K562 (cell line): Measurements from ENCODE around the gene PHB1. TPM values are rescaled to one million over a fixed set of nuclear protein-coding genes. Genes with fewer than 3 reads are reported as not detected.

Experiments
- CBX2 ChIP-seq: fragments of 200-600 bp; sonication (generic); IDR thresholded peaks from one replicate; pipeline ENCODE4 v1.6.1; 2012; ENCODE audit warnings: mild to moderate bottlenecking, low read length, inconsistent platforms; ENCODE audit not compliant: insufficient read depth, poor library complexity, severe bottlenecking
- KAT8 ChIP-seq: fragments of 450-650 bp; IDR thresholded peaks from 2 replicates; pipeline ENCODE4 v1.6.1; 2016; ENCODE audit warnings: low read depth, mild to moderate bottlenecking
- KDM1A ChIP-seq, 2 experiments: fragments of 450-650 bp; IDR thresholded peaks; 2 replicates each; pipeline ENCODE4 v1.6.1; 2016; ENCODE audit warnings: mild to moderate bottlenecking in 2 of 2
- MAFK ChIP-seq: IDR thresholded peaks from 2 replicates; pipeline ENCODE4 v1.6.1; 2011; ENCODE audit warnings: low read length, improper control_type of control experiment
- MEF2D ChIP-seq: conservative IDR thresholded peaks from 2 replicates; pipeline ENCODE4 v1.6.1; 2016; ENCODE audit warnings: low read depth, missing genetic modification characterization, missing compliant biosample characterization
- NR2C1 ChIP-seq, 2 experiments: fragments of 450-650 bp; IDR thresholded peaks; 2 replicates each; pipeline ENCODE4 v1.6.1; 2017; ENCODE audit warnings: mild to moderate bottlenecking in 2 of 2, antibody characterized with exemption in 1 of 2, inconsistent platforms in 1 of 2, missing compliant biosample characterization in 1 of 2, missing genetic modification characterization in 1 of 2
- TARDBP ChIP-seq: fragments of 450-650 bp; IDR thresholded peaks from 2 replicates; pipeline ENCODE4 v1.6.1; 2016
- ZNF253 ChIP-seq: fragments of 250-450 bp; sonication (Bioruptor Pico); conservative IDR thresholded peaks from 2 replicates; pipeline ENCODE4 v1.6.1; 2021; ENCODE audit warnings: mild to moderate bottlenecking
- polyA plus RNA-seq, 8 experiments: library from polyadenylated mRNA; depleted of rRNA in 4 of 8; stranded (reverse) in 5 of 8; unstranded in 3 of 8; fragments of >200 nt; fragmentation: Nextera tagmentation in 2 of 8; fragmentation: Illumina TruSeq in 1 of 8; extraction: Ambion mirVana in 2 of 8; extraction: Trizol in 1 of 8; gene quantifications; 2 replicates each; pipeline versions ENCODE4 v1.2.1 to v1.2.3, GENCODE V29; 2011 to 2014; ENCODE audit warnings: inconsistent platforms in 1 of 8, missing spikeins in 1 of 8
- total RNA-seq, 7 experiments: library from RNA; depleted of rRNA in 6 of 7; stranded (reverse); fragments of >200 nt in 6 of 7; fragmentation: Illumina TruSeq in 2 of 7; extraction: Trizol in 2 of 7; gene quantifications; 2 replicates each; pipeline versions ENCODE4 v1.2.1 to v1.2.3, GENCODE V29; 2011 to 2021; ENCODE audit warnings: low replicate concordance in 1 of 7
- TF ChIP-seq, protein P1 (sequence below): fragments of 250-450 bp; sonication (Bioruptor Pico); IDR thresholded peaks from 2 replicates; pipeline ENCODE4 v1.5.0; 2020; ENCODE audit warnings: mild to moderate bottlenecking, borderline replicate concordance
- TF ChIP-seq, protein P2 (sequence below): fragments of 200-800 bp; sonication (Bioruptor generic); IDR thresholded peaks from 2 replicates; pipeline ENCODE4 v1.6.1; 2016; ENCODE audit warnings: missing genetic modification characterization, missing compliant biosample characterization
- TF ChIP-seq, protein P3 (sequence below): fragments of 250-450 bp; sonication (Bioruptor Pico); IDR thresholded peaks from 2 replicates; pipeline ENCODE4 v1.4.0; 2020; ENCODE audit warnings: mild to moderate bottlenecking, moderate library complexity, borderline replicate concordance

The PHB1 gene
- total and polyA plus RNA-seq, 9 of the 15 experiments (the other 6 are each of a cell fraction or from before 2014, with no cell fraction given) = 191 to 818 (median 349) TPM

DNA sequence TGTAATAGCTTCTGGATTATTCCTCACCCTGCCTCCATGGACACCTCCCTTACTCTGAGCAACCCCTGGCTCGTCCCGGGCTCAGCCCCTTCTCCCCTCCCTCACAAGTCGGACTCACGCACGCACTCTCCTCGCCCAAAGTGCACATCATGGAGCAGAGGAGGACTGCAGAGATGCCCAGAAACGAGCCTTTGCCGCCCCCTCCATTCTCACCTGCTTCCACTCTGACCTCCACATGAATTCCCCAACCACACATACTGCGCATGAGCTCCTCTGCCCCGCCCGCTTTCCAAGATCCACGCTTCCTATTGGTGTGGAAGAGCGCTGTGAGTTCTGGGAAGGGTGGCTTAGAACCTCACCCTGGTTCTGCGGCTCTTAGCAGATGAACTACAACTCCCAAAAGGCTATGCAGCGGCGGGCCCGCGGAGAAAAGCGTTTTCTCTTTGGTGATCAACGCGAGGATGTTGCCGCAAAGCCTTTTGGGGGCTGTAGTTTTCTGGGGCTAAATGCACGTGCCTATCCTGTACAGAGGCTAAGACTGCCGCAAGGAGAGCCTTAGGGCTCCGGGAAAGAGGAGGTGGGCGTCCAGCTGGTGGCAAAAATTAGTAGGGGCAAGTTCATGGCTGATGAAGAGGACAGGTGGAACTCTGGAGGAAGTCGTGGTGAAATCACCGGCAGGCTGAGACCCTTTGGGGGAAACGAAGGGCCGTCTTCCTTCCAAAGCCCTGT is at the start of gene PHB1 (continued):
- TF ChIP-seq, protein P1, sequence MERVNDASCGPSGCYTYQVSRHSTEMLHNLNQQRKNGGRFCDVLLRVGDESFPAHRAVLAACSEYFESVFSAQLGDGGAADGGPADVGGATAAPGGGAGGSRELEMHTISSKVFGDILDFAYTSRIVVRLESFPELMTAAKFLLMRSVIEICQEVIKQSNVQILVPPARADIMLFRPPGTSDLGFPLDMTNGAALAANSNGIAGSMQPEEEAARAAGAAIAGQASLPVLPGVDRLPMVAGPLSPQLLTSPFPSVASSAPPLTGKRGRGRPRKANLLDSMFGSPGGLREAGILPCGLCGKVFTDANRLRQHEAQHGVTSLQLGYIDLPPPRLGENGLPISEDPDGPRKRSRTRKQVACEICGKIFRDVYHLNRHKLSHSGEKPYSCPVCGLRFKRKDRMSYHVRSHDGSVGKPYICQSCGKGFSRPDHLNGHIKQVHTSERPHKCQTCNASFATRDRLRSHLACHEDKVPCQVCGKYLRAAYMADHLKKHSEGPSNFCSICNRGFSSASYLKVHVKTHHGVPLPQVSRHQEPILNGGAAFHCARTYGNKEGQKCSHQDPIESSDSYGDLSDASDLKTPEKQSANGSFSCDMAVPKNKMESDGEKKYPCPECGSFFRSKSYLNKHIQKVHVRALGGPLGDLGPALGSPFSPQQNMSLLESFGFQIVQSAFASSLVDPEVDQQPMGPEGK (CRISPR knock-in tag) = no peak
- no peak for TF ChIP-seq CBX2
- TF ChIP-seq, protein P2, sequence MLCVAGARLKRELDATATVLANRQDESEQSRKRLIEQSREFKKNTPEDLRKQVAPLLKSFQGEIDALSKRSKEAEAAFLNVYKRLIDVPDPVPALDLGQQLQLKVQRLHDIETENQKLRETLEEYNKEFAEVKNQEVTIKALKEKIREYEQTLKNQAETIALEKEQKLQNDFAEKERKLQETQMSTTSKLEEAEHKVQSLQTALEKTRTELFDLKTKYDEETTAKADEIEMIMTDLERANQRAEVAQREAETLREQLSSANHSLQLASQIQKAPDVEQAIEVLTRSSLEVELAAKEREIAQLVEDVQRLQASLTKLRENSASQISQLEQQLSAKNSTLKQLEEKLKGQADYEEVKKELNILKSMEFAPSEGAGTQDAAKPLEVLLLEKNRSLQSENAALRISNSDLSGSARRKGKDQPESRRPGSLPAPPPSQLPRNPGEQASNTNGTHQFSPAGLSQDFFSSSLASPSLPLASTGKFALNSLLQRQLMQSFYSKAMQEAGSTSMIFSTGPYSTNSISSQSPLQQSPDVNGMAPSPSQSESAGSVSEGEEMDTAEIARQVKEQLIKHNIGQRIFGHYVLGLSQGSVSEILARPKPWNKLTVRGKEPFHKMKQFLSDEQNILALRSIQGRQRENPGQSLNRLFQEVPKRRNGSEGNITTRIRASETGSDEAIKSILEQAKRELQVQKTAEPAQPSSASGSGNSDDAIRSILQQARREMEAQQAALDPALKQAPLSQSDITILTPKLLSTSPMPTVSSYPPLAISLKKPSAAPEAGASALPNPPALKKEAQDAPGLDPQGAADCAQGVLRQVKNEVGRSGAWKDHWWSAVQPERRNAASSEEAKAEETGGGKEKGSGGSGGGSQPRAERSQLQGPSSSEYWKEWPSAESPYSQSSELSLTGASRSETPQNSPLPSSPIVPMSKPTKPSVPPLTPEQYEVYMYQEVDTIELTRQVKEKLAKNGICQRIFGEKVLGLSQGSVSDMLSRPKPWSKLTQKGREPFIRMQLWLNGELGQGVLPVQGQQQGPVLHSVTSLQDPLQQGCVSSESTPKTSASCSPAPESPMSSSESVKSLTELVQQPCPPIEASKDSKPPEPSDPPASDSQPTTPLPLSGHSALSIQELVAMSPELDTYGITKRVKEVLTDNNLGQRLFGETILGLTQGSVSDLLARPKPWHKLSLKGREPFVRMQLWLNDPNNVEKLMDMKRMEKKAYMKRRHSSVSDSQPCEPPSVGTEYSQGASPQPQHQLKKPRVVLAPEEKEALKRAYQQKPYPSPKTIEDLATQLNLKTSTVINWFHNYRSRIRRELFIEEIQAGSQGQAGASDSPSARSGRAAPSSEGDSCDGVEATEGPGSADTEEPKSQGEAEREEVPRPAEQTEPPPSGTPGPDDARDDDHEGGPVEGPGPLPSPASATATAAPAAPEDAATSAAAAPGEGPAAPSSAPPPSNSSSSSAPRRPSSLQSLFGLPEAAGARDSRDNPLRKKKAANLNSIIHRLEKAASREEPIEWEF (CRISPR knock-in tag) = no peak
- no peak for TF ChIP-seq ZNF253
- TF ChIP-seq KDM1A (IDR thresholded peaks at IDR 0.05) = no peak
- peak; percentile 88 for TF ChIP-seq NR2C1 (IDR thresholded peaks at IDR 0.05)
- TF ChIP-seq NR2C1 (tag; IDR thresholded peaks at IDR 0.05) = peak; percentile 92
- TF ChIP-seq, protein P3, sequence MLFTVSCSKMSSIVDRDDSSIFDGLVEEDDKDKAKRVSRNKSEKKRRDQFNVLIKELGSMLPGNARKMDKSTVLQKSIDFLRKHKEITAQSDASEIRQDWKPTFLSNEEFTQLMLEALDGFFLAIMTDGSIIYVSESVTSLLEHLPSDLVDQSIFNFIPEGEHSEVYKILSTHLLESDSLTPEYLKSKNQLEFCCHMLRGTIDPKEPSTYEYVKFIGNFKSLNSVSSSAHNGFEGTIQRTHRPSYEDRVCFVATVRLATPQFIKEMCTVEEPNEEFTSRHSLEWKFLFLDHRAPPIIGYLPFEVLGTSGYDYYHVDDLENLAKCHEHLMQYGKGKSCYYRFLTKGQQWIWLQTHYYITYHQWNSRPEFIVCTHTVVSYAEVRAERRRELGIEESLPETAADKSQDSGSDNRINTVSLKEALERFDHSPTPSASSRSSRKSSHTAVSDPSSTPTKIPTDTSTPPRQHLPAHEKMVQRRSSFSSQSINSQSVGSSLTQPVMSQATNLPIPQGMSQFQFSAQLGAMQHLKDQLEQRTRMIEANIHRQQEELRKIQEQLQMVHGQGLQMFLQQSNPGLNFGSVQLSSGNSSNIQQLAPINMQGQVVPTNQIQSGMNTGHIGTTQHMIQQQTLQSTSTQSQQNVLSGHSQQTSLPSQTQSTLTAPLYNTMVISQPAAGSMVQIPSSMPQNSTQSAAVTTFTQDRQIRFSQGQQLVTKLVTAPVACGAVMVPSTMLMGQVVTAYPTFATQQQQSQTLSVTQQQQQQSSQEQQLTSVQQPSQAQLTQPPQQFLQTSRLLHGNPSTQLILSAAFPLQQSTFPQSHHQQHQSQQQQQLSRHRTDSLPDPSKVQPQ (CRISPR knock-in tag) = no peak
- no peak for TF ChIP-seq KAT8
- TF ChIP-seq TARDBP = no peak
- TF ChIP-seq MEF2D (tag) = no peak
- TF ChIP-seq MAFK = no peak
